GM19463 (cell line): ENCODE results near the gene PPM1M.
A peak's percentile ranks its signal among the peaks of the same experiment; 100 is the strongest.

Experiments
- ATAC-seq: cut with Tn5 transposase; IDR thresholded peaks from one replicate; pipeline ENCODE4 v1.9.1; 2021; ENCODE audit warnings: mild to moderate bottlenecking, moderate library complexity; ENCODE audit not compliant: unreplicated experiment

PPM1M gene

GRCh38 chr3:52229656-52230055, 15.9 kb upstream of the PPM1M start:
- ATAC-seq: no peak

GRCh38 chr3:52230461-52230860, 15.1 kb upstream of the PPM1M start:
- ATAC-seq: no peak

GRCh38 chr3:52230889-52231499, 14.6 kb upstream of the PPM1M start:
- ATAC-seq: no peak

GRCh38 chr3:52231502-52232278, 13.9 kb upstream of the PPM1M start:
- ATAC-seq: peak; percentile 63

- no peak for ATAC-seq
These were observed 13.1 kb upstream of the PPM1M start for GRCh38 chr3:52232279-52233107.

GRCh38 chr3:52233108-52233591, 12.4 kb upstream of the PPM1M start:
- no peak for ATAC-seq

GRCh38 chr3:52233968-52234367, 11.6 kb upstream of the PPM1M start:
- ATAC-seq: no peak

GRCh38 chr3:52234516-52235447, 10.8 kb upstream of the PPM1M start:
- ATAC-seq: no peak

- no peak for ATAC-seq
These were observed 9.1 kb upstream of the PPM1M start for GRCh38 chr3:52236424-52236886.

- no peak for ATAC-seq
These were observed 8.4 kb upstream of the PPM1M start for GRCh38 chr3:52237006-52237656.

- no peak for ATAC-seq
These were observed 7.8 kb upstream of the PPM1M start for GRCh38 chr3:52237657-52238172.

GRCh38 chr3:52238193-52238760, 7.3 kb upstream of the PPM1M start:
- no peak for ATAC-seq

GRCh38 chr3:52238761-52239701, 6.5 kb upstream of the PPM1M start, which contains the start of gene TWF2:
TSS of gene TWF2 (minus strand) at chr3:52239158. CDS start at chr3:52239016, 142 bp downstream.
- peak; percentile 72 for ATAC-seq

GRCh38 chr3:52240059-52240885, 5.3 kb upstream of the PPM1M start:
- no peak for ATAC-seq

GRCh38 chr3:52240886-52241370, 4.6 kb upstream of the PPM1M start:
- ATAC-seq: no peak

GRCh38 chr3:52242039-52242438, 3.5 kb upstream of the PPM1M start:
- no peak for ATAC-seq
